Activated CD4-positive, CD25-positive, alpha-beta regulatory T cell treated with anti-CD3 and anti-CD28 coated beads, Interleukin-2, amount 50 U/mL, for 72 hours (primary cell): ENCODE measurements around the gene CASQ2.
A peak's percentile ranks its signal among the peaks of the same experiment; 100 is the strongest.

Source experiments
- DNase-seq: peaks from one replicate; pipeline ENCODE4 v3.0.0; 2021

CASQ2 gene

GRCh38 chr1:115768549-115768948 lies at the start of gene CASQ2:
TSS of gene CASQ2 (minus strand) at chr1:115768714. CDS start at chr1:115768541, 173 bp downstream.
- no peak for DNase-seq

GRCh38 chr1:115815694-115816093 lies 47.2 kb upstream of the CASQ2 start:
- DNase-seq: no peak

GRCh38 chr1:115814685-115815398 lies 46.3 kb upstream of the CASQ2 start:
- no peak for DNase-seq

- DNase-seq: no peak
These were observed 45.2 kb upstream of the CASQ2 start for GRCh38 chr1:115813727-115814126.

GRCh38 chr1:115811140-115811828 lies 42.8 kb upstream of the CASQ2 start:
- DNase-seq: no peak

- DNase-seq: no peak
These were observed 42.1 kb upstream of the CASQ2 start for GRCh38 chr1:115810609-115811008.

- no peak for DNase-seq
These were observed 41.3 kb upstream of the CASQ2 start for GRCh38 chr1:115809847-115810246.

- no peak for DNase-seq
These were observed 40.6 kb upstream of the CASQ2 start for GRCh38 chr1:115809076-115809475.

GRCh38 chr1:115807723-115808122 lies 39.2 kb upstream of the CASQ2 start:
- DNase-seq: peak; percentile 36

- no peak for DNase-seq
These were observed 37.1 kb upstream of the CASQ2 start for GRCh38 chr1:115805597-115805996.

GRCh38 chr1:115802416-115802815 lies 33.9 kb upstream of the CASQ2 start:
- DNase-seq: no peak

- DNase-seq: no peak
These were observed 29.0 kb upstream of the CASQ2 start for GRCh38 chr1:115797486-115797885.

- DNase-seq: no peak
These were observed 28.4 kb upstream of the CASQ2 start for GRCh38 chr1:115796897-115797296.

GRCh38 chr1:115796036-115796435 lies 27.5 kb upstream of the CASQ2 start:
- DNase-seq: no peak

- no peak for DNase-seq
These were observed 26.6 kb upstream of the CASQ2 start for GRCh38 chr1:115794976-115795639.

- no peak for DNase-seq
These were observed 24.6 kb upstream of the CASQ2 start for GRCh38 chr1:115793162-115793561.

GRCh38 chr1:115791816-115792215 lies 23.3 kb upstream of the CASQ2 start:
- DNase-seq: no peak

GRCh38 chr1:115790846-115791245 lies 22.3 kb upstream of the CASQ2 start:
- no peak for DNase-seq

GRCh38 chr1:115790356-115790755 lies 21.8 kb upstream of the CASQ2 start:
- DNase-seq: no peak

- no peak for DNase-seq
These were observed 14.8 kb upstream of the CASQ2 start for GRCh38 chr1:115783311-115783710.

- DNase-seq: no peak
These were observed 14.2 kb upstream of the CASQ2 start for GRCh38 chr1:115782571-115783281.

- DNase-seq: no peak
These were observed 13.3 kb upstream of the CASQ2 start for GRCh38 chr1:115781851-115782250.

GRCh38 chr1:115781343-115781742 lies 12.8 kb upstream of the CASQ2 start:
- no peak for DNase-seq
